Nephron (organoid): ENCODE measurements around the gene TBC1D25.

ENCODE experiments used
- H3K27ac Mint-ChIP-seq, 3 experiments: 2 replicates each; pipeline ENCODE4 v1.8.0; 2020; ENCODE audit warnings: mixed read lengths in 3 of 3, mild to moderate bottlenecking in 2 of 3, moderate library complexity in 1 of 3
- H3K27me3 Mint-ChIP-seq: 2 replicates; pipeline ENCODE4 v1.8.0; 2021; ENCODE audit warnings: low read depth, mild to moderate bottlenecking, moderate library complexity, mixed read lengths
- H3K36me3 Mint-ChIP-seq: 2 replicates; pipeline ENCODE4 v1.8.0; 2020; ENCODE audit warnings: low read depth, mixed read lengths
- H3K4me1 Mint-ChIP-seq: 2 replicates; pipeline ENCODE4 v1.8.0; 2020; ENCODE audit warnings: mixed read lengths
- H3K4me3 Mint-ChIP-seq, 3 experiments: 2 replicates each; pipeline ENCODE4 v1.8.0; 2020; ENCODE audit warnings: mild to moderate bottlenecking in 3 of 3, mixed read lengths in 3 of 3, moderate library complexity in 2 of 3
- H3K9me3 Mint-ChIP-seq: 2 replicates; pipeline ENCODE4 v1.8.0; 2020; ENCODE audit warnings: mixed read lengths
- CTCF ChIP-seq, 3 experiments: fragments of 200-600 bp; sonication (generic); IDR thresholded peaks; one replicate each; pipeline ENCODE4 v1.5.0; 2021; ENCODE audit warnings: antibody characterized with exemption in 3 of 3; ENCODE audit not compliant: unreplicated experiment in 3 of 3

The TBC1D25 gene

DNA sequence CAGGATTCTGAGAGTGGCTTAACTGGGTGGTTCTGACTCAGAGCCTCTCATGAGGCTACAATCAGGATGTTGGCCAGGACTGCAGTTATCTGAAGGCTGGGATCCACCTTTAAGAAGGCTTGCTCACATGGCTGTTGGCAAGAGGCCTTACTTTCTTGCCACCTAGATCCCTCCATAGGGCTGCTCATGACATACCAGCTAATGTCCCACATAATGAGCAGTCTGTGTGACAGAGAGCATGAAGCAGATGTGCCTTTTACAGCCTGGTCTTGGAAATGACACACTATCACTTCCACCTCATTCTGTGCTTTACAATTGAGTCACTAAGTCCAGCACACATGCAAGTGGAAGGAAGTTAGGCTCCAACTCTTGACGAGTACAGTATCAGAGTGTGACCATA, 30.4 kb downstream of the TBC1D25 start:
- peaks cover 9% of the 10 kb centered on the region for H3K9me3 Mint-ChIP-seq
- H3K27me3 Mint-ChIP-seq, result no peaks in the 10 kb centered on the region
- H3K4me3 Mint-ChIP-seq, result no peak overlapping the region
- H3K4me1 Mint-ChIP-seq, result no peaks in the 10 kb centered on the region
- no peak overlapping the region for H3K27ac Mint-ChIP-seq
- peaks cover 2% of the 10 kb centered on the region for H3K36me3 Mint-ChIP-seq
- TF ChIP-seq CTCF (IDR thresholded peaks at IDR 0.05; ENCODE audit: unreplicated experiment in 3 of 3), result no peak

DNA sequence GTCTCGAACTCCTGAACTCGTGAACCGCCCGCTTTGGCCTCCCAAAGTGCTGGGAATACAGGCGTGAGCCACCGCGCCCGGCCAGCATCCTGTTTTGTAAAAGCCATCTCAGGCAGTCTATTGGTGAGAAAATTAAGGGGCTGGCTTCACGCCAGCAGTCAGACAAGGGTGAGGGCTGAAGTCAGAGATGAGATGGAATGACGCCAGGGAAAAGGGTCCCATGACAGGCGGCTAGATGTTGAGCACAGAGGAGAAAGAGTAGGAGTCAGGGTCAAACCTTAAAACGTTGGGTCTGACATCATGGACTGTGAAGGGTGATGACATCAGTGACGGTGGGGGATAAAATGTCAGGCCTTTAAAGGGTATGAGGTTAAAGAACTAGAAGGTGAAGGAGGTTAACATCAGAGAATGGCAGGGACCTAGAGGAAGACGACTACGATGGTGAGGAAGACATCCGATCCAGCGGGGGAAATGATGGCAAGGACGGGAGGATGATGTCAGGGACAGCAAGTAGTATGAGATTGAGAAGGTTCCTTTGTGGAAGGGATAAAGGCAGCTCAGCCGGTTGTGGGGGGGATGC, 34.3 kb downstream of the TBC1D25 start:
- Mint-ChIP-seq H3K9me3 (peaks cover 9% of the 10 kb centered on the region), H3K27me3 (no peaks in the 10 kb centered on the region), H3K4me1 (peaks cover 8% of the 10 kb centered on the region), H3K4me3 (peak overlapping the region; percentile 98 to 100 (median 99)), H3K36me3 (peaks cover 36% of the 10 kb centered on the region), H3K27ac (peak overlapping the region; percentile 99 to 100 (median 100))
- TF ChIP-seq CTCF (IDR thresholded peaks at IDR 0.05; ENCODE audit: unreplicated experiment in 3 of 3), result no peak

DNA sequence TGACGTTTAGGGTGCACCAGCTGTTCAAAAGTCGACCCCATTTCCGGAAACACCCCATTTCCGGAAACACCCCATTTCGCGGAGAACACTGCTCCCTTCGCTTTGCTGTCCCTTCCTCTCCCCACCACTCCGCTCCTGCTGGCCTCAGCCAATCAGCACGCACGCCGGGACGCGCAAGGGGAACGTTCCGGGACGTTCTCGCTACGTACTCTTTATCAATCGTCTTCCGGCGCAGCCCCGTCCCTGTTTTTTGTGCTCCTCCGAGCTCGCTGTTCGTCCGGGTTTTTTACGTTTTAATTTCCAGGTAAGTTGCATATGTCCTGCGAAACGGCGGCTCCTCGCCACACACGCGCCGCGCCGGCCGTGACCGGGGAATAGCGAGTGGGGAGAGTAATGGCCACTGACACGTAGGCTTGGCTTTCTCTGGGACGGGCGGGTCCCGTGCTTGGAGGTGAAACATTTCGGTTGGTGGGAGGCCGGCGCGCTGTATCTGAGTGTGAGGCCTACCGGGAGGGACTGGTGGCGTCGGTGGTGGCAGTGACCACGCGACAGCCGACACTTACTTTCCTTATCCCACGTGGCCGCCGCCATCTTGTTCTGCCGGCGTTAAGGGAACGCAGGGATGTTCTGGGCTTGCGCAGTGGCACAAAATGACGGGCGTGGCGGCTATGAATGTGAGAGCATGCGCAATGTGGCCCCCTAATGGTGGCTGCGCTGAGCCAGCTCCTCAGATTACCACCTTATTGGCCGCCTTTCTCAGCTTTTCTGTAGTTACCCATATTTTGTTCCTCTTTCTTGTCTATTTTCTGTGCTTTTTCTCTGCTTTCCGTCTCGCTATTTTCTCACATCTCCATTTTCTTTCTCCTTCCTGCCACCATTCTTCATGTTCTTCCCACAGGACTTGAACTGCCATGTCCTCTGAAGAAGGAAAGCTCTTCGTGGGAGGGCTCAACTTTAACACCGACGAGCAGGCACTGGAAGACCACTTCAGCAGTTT, 35.1 kb downstream of the TBC1D25 start, which contains the start of gene RBM3:
RBM3 (plus strand) TSS at position 215 of the 997 bp plus-strand sequence; CDS start at position 912, 697 bp downstream.
- peaks cover 8% of the 10 kb centered on the region for H3K4me1 Mint-ChIP-seq
- peak within 1 kb of the TSS; percentile 99 to 100 (median 100) for H3K27ac Mint-ChIP-seq
- TF ChIP-seq CTCF (IDR thresholded peaks at IDR 0.05; ENCODE audit: unreplicated experiment in 3 of 3), result peak; percentile 30 to 43 (median 39)
- H3K27me3 Mint-ChIP-seq, result no peaks in the 10 kb centered on the region
- peaks cover 43% of the 10 kb centered on the region for H3K36me3 Mint-ChIP-seq
- H3K9me3 Mint-ChIP-seq, result peaks cover 9% of the 10 kb centered on the region
- H3K4me3 Mint-ChIP-seq, result peak within 1 kb of the TSS; percentile 98 to 100 (median 99)

- Mint-ChIP-seq H3K27me3 (no peaks in the 10 kb centered on the region), H3K9me3 (peaks cover 9% of the 10 kb centered on the region), H3K27ac (peak overlapping the region in 2 of 3 experiments; percentile 54 to 61), H3K4me3 (peak overlapping the region; percentile 98 to 100 (median 99)), H3K4me1 (peaks cover 8% of the 10 kb centered on the region), H3K36me3 (peaks cover 47% of the 10 kb centered on the region)
- no peak for TF ChIP-seq CTCF (IDR thresholded peaks at IDR 0.05; ENCODE audit: unreplicated experiment in 3 of 3)
Measured at GRCh38 chrX:48575642-48576041, 36.1 kb downstream of the TBC1D25 start.

- Mint-ChIP-seq H3K27me3 (no peaks in the 10 kb centered on the region), H3K9me3 (peaks cover 9% of the 10 kb centered on the region), H3K4me1 (peaks cover 8% of the 10 kb centered on the region), H3K27ac (peak overlapping the region in 1 of 3 experiments; percentile 54), H3K4me3 (peak overlapping the region; percentile 98 to 100 (median 99)), H3K36me3 (peaks cover 47% of the 10 kb centered on the region)
- TF ChIP-seq CTCF (IDR thresholded peaks at IDR 0.05; ENCODE audit: unreplicated experiment in 3 of 3), result no peak
Measured at GRCh38 chrX:48576108-48576507, 36.6 kb downstream of the TBC1D25 start.
